NCI-H1105 (cell line): ENCODE results near the gene SPAG7.

Source experiments
- DNase-seq: peaks from one replicate; lab custom pipeline; 2025; lab: John Stamatoyannopoulos, UW

SPAG7 gene

DNA sequence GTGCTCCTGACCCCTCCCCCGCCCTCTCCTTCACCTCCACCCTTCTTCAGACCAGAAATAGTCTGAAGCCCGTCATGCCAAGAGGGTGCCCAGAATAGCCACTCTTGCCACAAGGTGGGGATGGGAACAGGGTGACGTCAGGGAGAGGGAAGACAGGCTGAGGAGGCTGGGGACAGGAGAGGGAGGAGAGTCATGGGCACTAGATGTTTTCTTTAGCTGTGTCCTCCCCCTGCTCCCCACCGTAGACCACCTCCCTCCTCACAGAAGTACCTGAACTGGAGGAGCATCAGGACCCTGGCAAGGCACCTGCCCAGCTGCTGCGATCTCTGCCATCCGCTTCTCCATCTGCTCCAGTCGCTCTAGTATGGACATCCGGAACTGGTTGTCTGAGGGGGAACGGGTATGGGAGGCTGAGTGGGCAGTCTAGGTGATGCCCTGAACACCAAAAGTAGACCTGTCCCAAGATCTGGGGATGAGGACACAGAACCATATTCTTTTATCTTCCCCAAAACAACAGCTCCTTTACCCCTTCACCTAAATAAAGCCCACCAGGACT, 6.6 kb upstream of the SPAG7 start:
- no peak for DNase-seq

DNA sequence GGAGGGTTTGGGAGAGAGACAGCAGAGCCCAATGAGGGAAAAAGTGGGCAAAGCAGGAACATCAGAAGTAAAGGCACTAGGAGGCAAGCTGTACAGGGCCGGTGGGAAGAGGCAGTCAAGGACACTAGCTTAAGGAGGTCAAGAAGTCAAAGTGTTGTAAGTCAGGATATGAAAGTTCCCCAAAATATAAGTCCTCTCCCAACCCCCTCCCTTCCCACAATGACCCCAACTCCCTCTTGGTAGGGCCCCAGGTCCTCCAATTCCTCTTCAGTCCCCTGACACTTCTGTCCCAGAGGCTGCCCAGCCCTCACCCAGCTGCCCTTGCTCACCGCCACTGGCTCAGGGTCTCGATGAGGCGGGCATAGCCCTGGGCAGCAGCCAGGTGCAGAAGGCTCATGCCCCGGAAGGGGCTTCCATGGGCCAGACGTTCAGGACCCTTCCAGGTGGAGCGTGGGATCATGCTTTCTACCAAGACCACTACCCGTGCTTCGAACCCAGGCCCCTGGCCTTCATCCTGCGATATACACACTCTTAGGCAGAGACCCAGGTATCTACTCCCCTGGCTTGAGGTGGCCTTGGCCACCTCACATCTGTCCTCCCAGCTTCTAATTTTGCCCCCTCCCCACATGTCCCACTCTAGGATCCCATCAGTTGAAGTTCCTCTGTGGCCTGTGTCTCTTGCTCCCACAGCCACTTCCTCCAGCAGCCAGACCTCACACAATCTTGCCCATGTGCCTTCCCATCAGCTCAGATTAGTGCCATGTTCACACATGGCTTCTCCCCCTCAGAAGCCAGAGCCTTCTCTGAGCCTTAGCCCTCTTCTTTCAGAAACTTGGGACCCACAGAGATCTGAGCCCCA, 5.9 kb upstream of the SPAG7 start:
- no peak for DNase-seq

- no peak for DNase-seq
Observed at GRCh38 chr17:4972752-4973151, 5.1 kb upstream of the SPAG7 start.

DNA sequence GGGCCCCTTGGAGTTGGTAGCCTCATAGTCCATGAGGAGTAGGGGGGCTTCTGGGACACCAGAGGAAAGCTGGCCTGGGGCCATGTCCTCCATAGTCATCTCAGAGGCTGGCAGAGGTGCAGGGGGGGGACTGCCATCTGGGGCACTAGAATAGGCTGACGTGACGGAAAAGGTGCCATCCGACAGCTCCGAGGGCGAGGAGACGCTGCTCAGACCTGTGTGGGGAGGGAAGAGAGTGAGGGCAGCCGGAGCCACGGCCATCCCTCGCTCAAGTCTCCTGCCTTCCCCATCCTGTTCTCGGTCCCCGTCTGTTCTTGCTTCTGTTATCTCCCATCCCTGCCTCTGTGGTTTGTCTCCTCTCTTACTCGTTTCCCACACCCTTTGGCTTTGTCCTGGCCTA, 4.7 kb upstream of the SPAG7 start:
- DNase-seq: no peak

- no peak for DNase-seq
Observed at GRCh38 chr17:4971826-4972225, 4.2 kb upstream of the SPAG7 start.

- DNase-seq: no peak
Observed at GRCh38 chr17:4970273-4970672, 2.7 kb upstream of the SPAG7 start.

DNA sequence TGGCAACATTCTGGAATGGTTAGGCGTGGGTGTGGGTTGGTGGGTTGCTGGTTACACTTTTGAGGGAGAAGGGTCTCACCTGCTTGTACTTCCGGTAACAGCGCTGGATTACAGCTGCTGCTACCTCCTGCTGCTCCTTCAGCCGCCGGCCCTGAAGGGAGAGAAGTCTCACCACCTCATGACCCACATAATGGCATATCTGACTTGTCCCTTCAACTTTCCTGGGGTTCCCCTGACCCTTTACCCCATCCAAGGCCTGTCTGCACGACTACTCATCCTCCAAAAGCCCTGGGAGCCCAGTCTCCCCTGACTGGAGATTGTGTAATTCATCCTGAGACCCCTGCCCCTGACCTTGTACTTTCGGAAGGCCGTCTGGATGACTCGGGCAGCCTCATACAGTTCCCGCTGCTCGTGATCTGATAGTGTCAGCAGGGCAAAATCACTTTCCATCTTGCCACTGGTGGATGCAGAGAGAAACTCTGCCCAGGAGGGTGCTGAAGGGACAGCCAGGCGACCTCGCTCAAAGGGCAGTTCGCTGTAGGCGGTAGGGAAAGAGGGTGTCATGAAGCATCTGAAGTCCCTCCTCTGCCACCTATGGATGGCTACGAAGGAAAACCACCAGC, 2.0 kb upstream of the SPAG7 start:
- DNase-seq: no peak

DNA sequence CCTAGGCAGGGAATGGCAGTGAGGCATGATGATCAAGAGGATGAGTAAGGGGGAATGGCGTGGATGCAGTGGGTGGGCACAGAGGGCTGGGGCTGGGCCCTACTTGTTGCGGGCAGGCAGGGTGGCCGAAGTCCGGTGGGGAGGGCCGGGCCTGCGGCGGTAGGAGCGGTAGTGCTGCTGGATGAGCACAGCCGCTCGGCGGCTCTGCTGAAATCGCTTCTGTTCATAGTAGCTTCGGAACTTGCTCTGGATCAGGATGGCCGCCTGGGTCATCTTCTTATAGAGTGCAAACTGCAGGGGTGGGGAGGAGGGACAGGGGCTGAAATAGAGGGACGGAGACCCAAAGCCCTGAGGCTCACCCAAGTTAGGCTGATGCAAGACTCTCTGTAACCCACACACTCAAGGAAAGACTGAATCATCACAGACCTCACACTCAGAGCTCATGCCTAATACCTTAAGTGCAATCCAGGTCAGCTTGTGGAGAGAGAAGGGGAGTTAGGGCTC, 1.5 kb upstream of the SPAG7 start:
- DNase-seq: no peak

DNA sequence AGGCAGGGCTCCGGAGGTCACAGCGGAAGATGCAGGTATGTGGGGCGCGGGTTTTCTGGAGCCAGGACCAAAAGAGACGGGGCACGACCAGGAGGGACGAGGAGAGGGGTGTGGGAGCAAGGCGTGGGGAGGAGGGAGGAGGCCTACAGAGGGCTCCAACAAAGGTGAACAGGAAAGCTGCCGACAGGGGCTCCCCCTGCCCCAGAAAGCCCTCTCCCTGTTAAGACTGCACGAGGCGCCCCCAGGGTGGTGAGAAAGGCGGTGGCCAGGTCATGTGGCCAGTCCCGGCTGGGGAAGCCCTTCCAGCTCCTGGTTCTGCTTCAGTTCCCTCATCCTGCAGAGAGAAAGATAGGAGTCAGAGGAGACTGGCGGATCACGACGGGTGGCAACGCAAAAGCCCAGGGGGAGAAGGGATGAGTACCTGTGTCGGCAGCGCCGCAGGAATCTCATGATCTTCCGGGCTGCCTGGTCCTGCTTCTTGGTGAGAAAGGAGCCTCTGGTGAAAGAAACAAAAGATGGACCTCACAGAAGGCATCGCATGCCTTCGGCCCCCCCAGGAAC, 949 bp upstream of the SPAG7 start:
- DNase-seq: peak; percentile 38

DNA sequence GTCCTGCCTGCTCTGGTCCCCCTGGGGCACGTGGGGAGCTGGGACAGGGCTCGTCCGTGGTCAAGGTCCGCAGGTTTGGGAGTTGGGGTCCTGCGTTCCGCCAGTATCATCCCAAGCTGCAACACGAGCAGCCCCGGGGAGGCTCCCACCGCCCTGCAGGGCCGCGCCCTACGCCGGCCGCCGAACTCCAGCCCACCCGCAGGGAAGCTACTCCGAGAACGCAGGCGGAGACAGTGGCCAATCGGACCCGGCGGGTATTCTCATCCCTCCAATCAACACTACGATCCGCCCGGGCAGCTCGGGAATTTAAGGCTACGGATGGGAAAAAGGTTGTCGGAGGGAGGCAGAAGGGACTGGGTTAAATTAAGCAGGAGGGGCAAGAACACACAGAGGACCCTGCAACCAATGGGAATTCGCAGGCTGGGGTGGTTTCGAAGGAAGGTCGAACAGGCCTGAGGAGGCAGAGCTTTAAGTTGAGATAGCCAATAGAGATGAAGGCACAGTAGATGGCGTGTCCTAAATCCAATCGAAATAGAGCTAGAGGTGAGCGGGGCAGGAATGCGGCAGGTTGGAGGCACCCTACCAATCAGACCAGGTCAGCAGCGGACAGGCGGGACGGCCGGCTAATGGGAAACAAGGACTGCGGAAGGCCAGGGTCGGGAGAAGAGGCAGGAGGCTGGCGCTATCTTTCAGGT, 626 bp downstream of the SPAG7 start:
- peak; percentile 99 for DNase-seq

GRCh38 chr17:4965311-4965986, 2.2 kb downstream of the SPAG7 start:
- DNase-seq: no peak

- no peak for DNase-seq
Observed at GRCh38 chr17:4960279-4960922, 7.2 kb downstream of the SPAG7 start.

DNA sequence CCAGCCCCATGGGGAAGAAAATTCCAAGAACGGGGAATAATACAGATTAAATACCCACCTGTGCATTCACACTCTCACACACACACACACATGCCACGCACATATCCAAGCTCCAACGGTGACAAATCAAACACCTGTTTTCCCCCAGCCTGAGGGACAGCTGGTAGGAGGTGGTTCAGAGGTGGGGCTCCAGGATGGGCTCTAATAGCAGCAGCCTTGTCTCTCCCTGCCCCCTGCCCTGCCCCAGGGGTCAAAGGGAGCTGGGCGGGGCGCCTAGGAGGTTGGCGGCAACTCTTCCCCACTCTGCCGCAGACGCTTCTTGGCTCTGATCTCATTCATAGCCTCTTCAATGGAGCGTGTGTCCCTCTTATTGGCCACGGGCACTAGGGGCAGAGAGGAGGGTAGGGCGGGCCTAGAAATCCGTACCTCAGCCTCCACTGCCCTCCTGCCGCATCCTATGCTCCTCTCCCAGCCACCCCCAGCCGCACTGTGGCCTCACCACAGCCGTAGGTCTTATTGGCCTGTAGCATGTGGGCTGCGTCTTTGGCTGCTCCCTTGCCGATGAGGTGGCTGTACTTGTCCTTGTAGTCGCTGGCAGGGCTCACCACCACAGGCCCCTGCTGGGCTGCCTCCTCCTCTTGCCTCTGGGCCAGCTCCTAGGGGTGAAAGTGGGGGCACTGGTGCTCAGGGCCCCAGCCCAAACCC, 8.2 kb downstream of the SPAG7 start:
- no peak for DNase-seq

- DNase-seq: no peak
Observed at GRCh38 chr17:4958102-4958501, 9.5 kb downstream of the SPAG7 start.

DNA sequence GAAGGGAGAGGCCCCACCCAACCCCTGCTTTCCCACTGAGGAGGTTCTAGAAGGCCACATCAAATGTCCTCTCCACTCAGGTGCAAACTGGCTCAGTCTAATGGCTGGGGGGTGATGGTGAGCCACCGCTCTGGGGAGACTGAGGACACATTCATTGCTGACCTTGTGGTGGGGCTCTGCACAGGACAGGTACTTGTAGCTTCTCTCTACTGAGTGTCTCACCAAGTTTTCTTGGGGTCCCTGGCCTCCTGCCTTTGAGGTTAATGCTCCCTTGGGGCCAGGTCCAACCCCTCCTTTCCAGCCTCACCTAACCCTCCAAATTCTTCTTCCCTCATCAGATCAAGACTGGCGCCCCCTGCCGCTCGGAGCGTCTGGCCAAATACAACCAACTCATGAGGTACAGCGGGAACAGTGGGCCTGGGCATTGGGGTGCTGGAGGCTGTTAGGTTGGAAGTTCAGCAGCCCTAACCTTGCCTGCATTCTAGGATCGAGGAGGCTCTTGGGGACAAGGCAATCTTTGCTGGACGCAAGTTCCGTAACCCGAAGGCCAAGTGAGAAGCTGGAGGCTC, 11.0 kb downstream of the SPAG7 start:
- no peak for DNase-seq

GRCh38 chr17:4955091-4955490, 12.5 kb downstream of the SPAG7 start:
- no peak for DNase-seq

DNA sequence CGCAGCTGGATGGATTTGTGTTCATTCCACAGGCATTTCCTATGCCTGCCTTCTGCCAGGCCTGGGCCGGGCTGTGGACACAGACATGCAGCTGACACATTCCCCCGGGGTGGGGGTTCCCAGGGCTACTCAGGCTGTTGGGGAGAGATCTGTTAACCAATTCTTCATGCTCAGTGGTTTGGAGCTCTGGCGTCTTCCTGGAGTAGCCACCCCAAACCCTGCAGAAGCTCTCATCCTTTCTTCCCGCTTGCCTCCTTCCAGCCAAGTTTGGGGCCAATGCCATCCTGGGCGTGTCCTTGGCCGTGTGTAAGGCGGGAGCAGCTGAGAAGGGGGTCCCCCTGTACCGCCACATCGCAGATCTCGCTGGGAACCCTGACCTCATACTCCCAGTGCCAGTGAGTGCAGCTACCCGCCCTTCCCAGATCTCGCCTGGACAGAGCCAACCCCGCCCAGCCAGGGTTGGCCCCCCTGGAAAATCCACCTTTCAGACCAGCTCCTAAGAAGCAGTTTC, 14.1 kb downstream of the SPAG7 start:
- DNase-seq: no peak

- no peak for DNase-seq
Observed at GRCh38 chr17:4951486-4951885, 16.1 kb downstream of the SPAG7 start.

- DNase-seq: peak; percentile 57
Observed at GRCh38 chr17:4950746-4951204, 16.8 kb downstream of the SPAG7 start, which contains the start of gene ENO3. ENO3 (plus strand) TSS chr17:4951119; CDS start chr17:4951830, 711 bp downstream.
